Pancreas (tissue), 10 donors: ENCODE data around the gene SIN3B. TPM values are rescaled to one million over a fixed set of nuclear protein-coding genes. Genes with fewer than 3 reads are reported as not detected.

ENCODE experiments used
- ATAC-seq, 4 donors: fragments of 200-7000 bp; cut with Tn5 transposase; one replicate each; pipeline versions ENCODE4 v1.8.0 to v1.9.1; 2020; ENCODE audit warnings: mild to moderate bottlenecking in 4 of 4, moderate library complexity in 4 of 4
- DNase-seq, 6 donors: peaks; one replicate each; pipeline ENCODE4 v3.0.0-alpha.2; 2020
- FAIRE-seq: peaks from 2 replicates; lab custom pipeline; 2012; peaks lifted over from hg19 to GRCh38; lab: Jason Lieb, UNC
- H3K27ac ChIP-seq, 4 donors: fragments of 200-600 bp; sonication (generic); 1 replicate in 3 of 4; 2 replicates in 1 of 4; pipeline versions ENCODE4 v1.5.0 to v1.8.0; 2020
- H3K27me3 ChIP-seq, 4 donors: fragments of 200-600 bp; one replicate each; pipeline ENCODE4 v1.8.0; 2021
- H3K36me3 ChIP-seq, 3 donors: fragments of 200-600 bp; sonication (generic) in 1 of 3; one replicate each; pipeline versions ENCODE4 v1.5.0 to v1.8.0; 2020 to 2021
- H3K4me1 ChIP-seq, 3 donors: fragments of 200-600 bp; one replicate each; pipeline ENCODE4 v1.8.0; 2021
- H3K4me3 ChIP-seq, 4 donors: fragments of 200-600 bp; sonication (generic) in 2 of 4; one replicate each; pipeline versions ENCODE4 v1.5.0 to v1.8.0; 2020 to 2021
- H3K9me3 ChIP-seq, 4 donors: fragments of 200-600 bp; one replicate each; pipeline ENCODE4 v1.8.0; 2021
- WGBS, 2 donors: extraction: QIAGEN DNeasy Blood & Tissue Kit; methylation state at CpG; one replicate each; pipeline ENCODE4 v1.1.7; 2013; 5-methylcytosine and 5-hydroxymethylcytosine counted together
- intact Hi-C, 3 donors: fragments of 100-400 bp; cut with DNase I; formaldehyde crosslinking; loops; one replicate each; pipeline versions ENCODE4 v1.11.1 to v1.14.2; 2022
- polyA plus RNA-seq, 2 donors: library from polyadenylated mRNA; stranded (reverse); fragments of 200-250 nt; gene quantifications; one replicate each; pipeline ENCODE4 v1.2.3, GENCODE V29; 2013
- total RNA-seq, 6 donors: library from RNA; stranded (reverse); fragmentation: NEBNext Ultra II Directional in 4 of 6; extraction: Animal tissue kit (Norgen Biotek cat#: 25700) in 4 of 6; gene quantifications; one replicate each; pipeline versions ENCODE4 v1.2.1 to v1.2.4, GENCODE V29; 2021 to 2023
- TF ChIP-seq, protein P1 (sequence below), 4 donors: fragments of 200-600 bp; sonication (generic) in 3 of 4; IDR thresholded peaks; one replicate each; pipeline versions ENCODE4 v1.5.0 to v1.8.0; 2021; ENCODE audit warnings: antibody characterized with exemption in 4 of 4
- donor health status: healthy with polysubstance abuse.
- donor health status: DM: no; HTN: no; CAD: no; lungs with moderate emphysema.
- donor health status: DM: no; HTN: no; CAD: no.
- donor health status: control.
- donor health status: control.
- donor health status: Bipolar disorder and iron deficiency.
- donor health status: DM: yes; HTN: yes; CAD: no.
- donor health status: DM: no; HTN: no; CAD: no.
- donor health status: DM: no; HTN: no; CAD: no.
- donor health status: DM: yes; HTN: yes; CAD: no.

SIN3B gene
- total and polyA plus RNA-seq, 8 donors, result 13.6 to 51.8 (median 20.1) TPM

DNA sequence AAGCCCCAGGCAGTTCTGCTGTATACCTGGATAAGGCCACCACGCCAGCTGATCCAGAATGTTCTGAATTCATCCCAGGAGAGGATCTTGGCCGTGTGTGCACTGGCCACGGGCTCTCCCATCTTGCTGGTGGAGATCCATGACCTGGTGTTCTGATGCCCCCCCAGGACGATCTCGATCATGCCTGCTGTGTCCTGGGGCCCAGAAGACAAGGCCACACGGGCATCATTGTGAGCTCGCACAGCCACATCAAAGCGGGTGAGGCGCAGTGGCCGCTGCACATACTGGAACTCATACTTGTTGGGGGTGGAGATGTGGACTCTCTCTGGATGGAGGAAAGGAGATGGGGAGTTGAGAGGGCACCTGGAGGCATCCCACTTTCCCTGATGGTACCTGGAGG is 99.7 kb downstream of the SIN3B start:
- WGBS, 2 donors, result 80 to 89% methylated on average over 10 of the region's 10 CpGs
- DNase-seq (no peak), FAIRE-seq (no peak), ATAC-seq (no peak)
- intact Hi-C loops, result no loop called here
- H3K27me3 ChIP-seq, result no peaks in the 10 kb centered on the region
- H3K36me3 ChIP-seq, result no peaks in the 10 kb centered on the region
- H3K27ac ChIP-seq, result no peak overlapping the region
- TF ChIP-seq, protein P1, sequence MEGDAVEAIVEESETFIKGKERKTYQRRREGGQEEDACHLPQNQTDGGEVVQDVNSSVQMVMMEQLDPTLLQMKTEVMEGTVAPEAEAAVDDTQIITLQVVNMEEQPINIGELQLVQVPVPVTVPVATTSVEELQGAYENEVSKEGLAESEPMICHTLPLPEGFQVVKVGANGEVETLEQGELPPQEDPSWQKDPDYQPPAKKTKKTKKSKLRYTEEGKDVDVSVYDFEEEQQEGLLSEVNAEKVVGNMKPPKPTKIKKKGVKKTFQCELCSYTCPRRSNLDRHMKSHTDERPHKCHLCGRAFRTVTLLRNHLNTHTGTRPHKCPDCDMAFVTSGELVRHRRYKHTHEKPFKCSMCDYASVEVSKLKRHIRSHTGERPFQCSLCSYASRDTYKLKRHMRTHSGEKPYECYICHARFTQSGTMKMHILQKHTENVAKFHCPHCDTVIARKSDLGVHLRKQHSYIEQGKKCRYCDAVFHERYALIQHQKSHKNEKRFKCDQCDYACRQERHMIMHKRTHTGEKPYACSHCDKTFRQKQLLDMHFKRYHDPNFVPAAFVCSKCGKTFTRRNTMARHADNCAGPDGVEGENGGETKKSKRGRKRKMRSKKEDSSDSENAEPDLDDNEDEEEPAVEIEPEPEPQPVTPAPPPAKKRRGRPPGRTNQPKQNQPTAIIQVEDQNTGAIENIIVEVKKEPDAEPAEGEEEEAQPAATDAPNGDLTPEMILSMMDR (IDR thresholded peaks at IDR 0.05), result no peak
- no peaks in the 10 kb centered on the region for H3K9me3 ChIP-seq
- H3K4me3 ChIP-seq, result no peak overlapping the region
- H3K4me1 ChIP-seq, result no peaks in the 10 kb centered on the region

Other genes starting within 250 kb of the SIN3B start
- 1 to 10 TPM; 3.9 to 7.1 (median 4.4) TPM for gene MED26, start 201.2 kb upstream of the SIN3B start, total RNA-seq
- gene MED26, start 201.2 kb upstream of the SIN3B start, polyA plus RNA-seq, result 1 to 10 TPM; 3.7 to 3.8 TPM
- 10 to 100 TPM; 34.1 to 56.1 (median 43.7) TPM for gene SMIM7, start 169.3 kb upstream of the SIN3B start, total RNA-seq
- gene SMIM7, start 169.3 kb upstream of the SIN3B start, polyA plus RNA-seq, result 10 to 100 TPM; 49.3 to 77.8 TPM
- 1 to 10 TPM; 1.2 to 3.5 (median 2.0) TPM for gene TMEM38A, start 168.3 kb upstream of the SIN3B start, total RNA-seq
- 1 to 10 TPM; 1.4 to 4.0 TPM for gene TMEM38A, start 168.3 kb upstream of the SIN3B start, polyA plus RNA-seq
- 1 to 10 TPM in 5 of 6 donors, under 1 TPM in 1; 0.79 to 1.8 (median 1.2) TPM for gene NWD1, start 109.6 kb upstream of the SIN3B start, total RNA-seq
- 1 to 10 TPM in 1 of 2 donors, under 1 TPM in 1; 0.57 to 1.3 TPM for gene NWD1, start 109.6 kb upstream of the SIN3B start, polyA plus RNA-seq
- 1 to 10 TPM in 5 of 6 donors, under 1 TPM in 1; 0.24 to 4.4 (median 1.2) TPM for gene F2RL3, start 59.6 kb downstream of the SIN3B start, total RNA-seq
- gene F2RL3, start 59.6 kb downstream of the SIN3B start, polyA plus RNA-seq, result 1 to 10 TPM; 2.4 to 9.0 TPM
- 1 to 10 TPM in 3 of 6 donors, under 1 TPM in 3; 0.60 to 4.2 (median 0.99) TPM for gene CPAMD8, start 197.4 kb downstream of the SIN3B start, total RNA-seq
- 1 to 10 TPM; 3.0 to 5.2 TPM for gene CPAMD8, start 197.4 kb downstream of the SIN3B start, polyA plus RNA-seq
- gene HAUS8, start 246.1 kb downstream of the SIN3B start, total RNA-seq, result 1 to 10 TPM; 2.0 to 5.6 (median 2.1) TPM
- 10 to 100 TPM in 1 of 2 donors, 1 to 10 TPM in 1; 6.5 to 12.0 TPM for gene HAUS8, start 246.1 kb downstream of the SIN3B start, polyA plus RNA-seq
- gene MYO9B, start 246.4 kb downstream of the SIN3B start, total RNA-seq, result 10 to 100 TPM; 16.6 to 49.2 (median 20.8) TPM
- 10 to 100 TPM; 40.9 to 53.4 TPM for gene MYO9B, start 246.4 kb downstream of the SIN3B start, polyA plus RNA-seq